ENCODE results near the gene HHAT.

DNA sequence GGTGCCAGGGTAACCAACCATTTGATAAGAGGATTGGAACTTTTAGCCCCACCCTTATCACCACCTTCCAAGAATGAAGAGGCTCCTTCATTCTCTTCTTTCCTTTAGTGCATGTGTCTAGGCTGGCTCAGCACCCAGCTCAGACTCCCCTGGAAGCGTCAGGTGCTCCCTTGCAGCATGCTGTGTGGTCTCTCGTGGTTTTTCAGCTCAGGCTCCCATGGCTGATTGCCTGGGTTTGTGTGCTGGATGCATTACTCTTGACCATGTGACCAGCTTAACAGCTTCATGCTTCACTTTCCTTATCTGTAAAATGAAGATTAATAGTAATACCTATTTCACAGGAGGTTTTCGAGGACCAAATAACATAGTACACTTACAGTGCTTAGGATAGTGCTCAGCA, 198.4 kb downstream of the HHAT start:
- no peak for TF ChIP-seq POLR2A (IDR thresholded peaks at IDR 0.05)
- TF ChIP-seq, protein P1, sequence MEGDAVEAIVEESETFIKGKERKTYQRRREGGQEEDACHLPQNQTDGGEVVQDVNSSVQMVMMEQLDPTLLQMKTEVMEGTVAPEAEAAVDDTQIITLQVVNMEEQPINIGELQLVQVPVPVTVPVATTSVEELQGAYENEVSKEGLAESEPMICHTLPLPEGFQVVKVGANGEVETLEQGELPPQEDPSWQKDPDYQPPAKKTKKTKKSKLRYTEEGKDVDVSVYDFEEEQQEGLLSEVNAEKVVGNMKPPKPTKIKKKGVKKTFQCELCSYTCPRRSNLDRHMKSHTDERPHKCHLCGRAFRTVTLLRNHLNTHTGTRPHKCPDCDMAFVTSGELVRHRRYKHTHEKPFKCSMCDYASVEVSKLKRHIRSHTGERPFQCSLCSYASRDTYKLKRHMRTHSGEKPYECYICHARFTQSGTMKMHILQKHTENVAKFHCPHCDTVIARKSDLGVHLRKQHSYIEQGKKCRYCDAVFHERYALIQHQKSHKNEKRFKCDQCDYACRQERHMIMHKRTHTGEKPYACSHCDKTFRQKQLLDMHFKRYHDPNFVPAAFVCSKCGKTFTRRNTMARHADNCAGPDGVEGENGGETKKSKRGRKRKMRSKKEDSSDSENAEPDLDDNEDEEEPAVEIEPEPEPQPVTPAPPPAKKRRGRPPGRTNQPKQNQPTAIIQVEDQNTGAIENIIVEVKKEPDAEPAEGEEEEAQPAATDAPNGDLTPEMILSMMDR (IDR thresholded peaks at IDR 0.05 in 4 of 5, conservative IDR thresholded peaks at IDR 0.05 in 1 of 5), result no peak

All from gastrocnemius medialis (tissue), 4 donors.